Mammary epithelial cell (primary cell): Measurements from ENCODE around the gene PFKL.

Experiments used
- CTCF ChIP-seq, 2 donors: IDR thresholded peaks in 1 of 2; conservative IDR thresholded peaks in 1 of 2; 2 replicates each; pipeline ENCODE4 v1.5.1; 2011 to 2012; ENCODE audit warnings: inconsistent platforms in 2 of 2, low read length in 2 of 2, mild to moderate bottlenecking in 2 of 2, control low read depth in 1 of 2, low read depth in 1 of 2; ENCODE audit not compliant: insufficient read depth in 1 of 2; ENCODE audit errors: extremely low read depth in 1 of 2
- EZH2 ChIP-seq: IDR thresholded peaks from 2 replicates; pipeline ENCODE4 v1.6.1; 2012; ENCODE audit warnings: low read length, inconsistent platforms, borderline replicate concordance

GRCh38 chr21:44290327-44291077 lies 9.4 kb upstream of the PFKL start:
- TF ChIP-seq CTCF (conservative IDR thresholded peaks at IDR 0.05 in 1 of 2, IDR thresholded peaks at IDR 0.05 in 1 of 2; ENCODE audit: extremely low read depth in 1 of 2, insufficient read depth in 1 of 2, low read depth in 1 of 2, low read length in 2 of 2) (no peak), EZH2 (no peak)
